SK-N-SH (cell line): Measurements from ENCODE around the gene EDRF1. TPM values are rescaled to one million over a fixed set of nuclear protein-coding genes. Genes with fewer than 3 reads are reported as not detected.

Source experiments
- CTCF ChIA-PET: fragments of 300-600, 350-600 bp; formaldehyde crosslinking; extraction: SDS; loops from one replicate; lab custom pipeline; 2021; lab: Yijun Ruan, JAX
- POLR2A ChIA-PET: fragments of 350-600 bp; sonication (Branson Sonifier 250); formaldehyde crosslinking; extraction: SDS; loops from one replicate; lab custom pipeline; 2020; ENCODE audit warnings: antibody characterized with exemption, inconsistent platforms; lab: Yijun Ruan, JAX
- DNase-seq: peaks from one replicate; pipeline ENCODE4 v3.0.0; 2012
- H2AFZ ChIP-seq: fragments of 200-600 bp; sonication (generic); 2 replicates; pipeline ENCODE4 v1.8.1; 2016; ENCODE audit warnings: antibody characterized with exemption, mild to moderate bottlenecking, low read depth
- H3F3A ChIP-seq: fragments of 200-600 bp; sonication (generic); replicated peaks from 2 replicates; pipeline ENCODE3; 2016; ENCODE audit warnings: antibody characterized with exemption, mild to moderate bottlenecking; ENCODE audit not compliant: insufficient read depth
- H3K27ac ChIP-seq, 2 experiments: fragments of 200-500 bp in 1 of 2; fragments of 200-600 bp in 1 of 2; sonication (Bioruptor generic) in 1 of 2; sonication (generic), shearing (Covaris generic) in 1 of 2; 2 replicates each; pipeline versions ENCODE4 v1.5.1 to v1.6.1; 2014 to 2016; ENCODE audit warnings: low read depth in 2 of 2, inconsistent platforms in 1 of 2, low read length in 1 of 2, mild to moderate bottlenecking in 1 of 2, mixed read lengths in 1 of 2
- H3K27me3 ChIP-seq: fragments of 200-600 bp; sonication (generic), shearing (Covaris generic); 2 replicates; pipeline ENCODE4 v1.6.1; 2016; ENCODE audit warnings: mixed run types; ENCODE audit not compliant: insufficient read depth
- H3K36me3 ChIP-seq, 2 experiments: fragments of 200-500 bp in 1 of 2; fragments of 200-600 bp in 1 of 2; sonication (Bioruptor generic) in 1 of 2; sonication (generic) in 1 of 2; replicated peaks in 1 of 2; 2 replicates each; pipeline versions ENCODE3 to v1.5.1; 2014 to 2016; ENCODE audit warnings: low read length in 1 of 2, mild to moderate bottlenecking in 1 of 2; ENCODE audit not compliant: insufficient read depth in 2 of 2, control insufficient read depth in 1 of 2
- H3K4me1 ChIP-seq, 2 experiments: fragments of 200-500 bp in 1 of 2; fragments of 200-600 bp in 1 of 2; sonication (Bioruptor generic) in 1 of 2; sonication (generic), shearing (Covaris generic) in 1 of 2; 2 replicates each; pipeline versions ENCODE4 v1.5.1 to v1.6.1; 2014 to 2016; ENCODE audit warnings: low read depth in 1 of 2, low read length in 1 of 2, mixed run types in 1 of 2; ENCODE audit not compliant: insufficient read depth in 2 of 2, control insufficient read depth in 1 of 2
- H3K4me2 ChIP-seq: fragments of 200-600 bp; sonication (generic), shearing (Covaris generic); 2 replicates; pipeline ENCODE4 v1.6.1; 2017; ENCODE audit warnings: mixed run types
- H3K4me3 ChIP-seq, 2 experiments: fragments of 200-500 bp in 1 of 2; fragments of 200-600 bp in 1 of 2; sonication (Bioruptor generic) in 1 of 2; sonication (generic), shearing (Covaris generic) in 1 of 2; 2 replicates each; pipeline versions ENCODE4 v1.5.1 to v1.8.1; 2014 to 2016; ENCODE audit warnings: low read depth in 2 of 2, inconsistent platforms in 1 of 2, low read length in 1 of 2, mild to moderate bottlenecking in 1 of 2, mixed read lengths in 1 of 2, moderate library complexity in 1 of 2
- H3K79me2 ChIP-seq: fragments of 200-600 bp; sonication (generic); 2 replicates; pipeline ENCODE4 v1.8.1; 2017; ENCODE audit warnings: mild to moderate bottlenecking; ENCODE audit not compliant: insufficient read depth
- H3K9ac ChIP-seq: fragments of 200-600 bp; sonication (generic); 2 replicates; pipeline ENCODE4 v1.6.1; 2017; ENCODE audit warnings: mixed run types
- H3K9me2 ChIP-seq: fragments of 200-600 bp; sonication (generic); 2 replicates; pipeline ENCODE4 v1.6.1; 2017; ENCODE audit warnings: mixed run types
- H3K9me3 ChIP-seq: fragments of 200-600 bp; sonication (generic); 2 replicates; pipeline ENCODE4 v1.6.1; 2017; ENCODE audit warnings: mixed run types, mild to moderate bottlenecking, moderate library complexity
- H4K20me1 ChIP-seq: fragments of 200-600 bp; sonication (generic); 2 replicates; pipeline ENCODE4 v1.6.1; 2017; ENCODE audit warnings: mild to moderate bottlenecking, mixed run types; ENCODE audit not compliant: insufficient read depth
- CHD2 ChIP-seq: fragments of 150-350 bp; IDR thresholded peaks from 2 replicates; pipeline ENCODE4 v1.6.1; 2018; ENCODE audit warnings: low read length; ENCODE audit not compliant: partially characterized antibody
- ELF1 ChIP-seq: IDR thresholded peaks from 2 replicates; pipeline ENCODE4 v1.4.0; 2012
- FOXJ3 ChIP-seq: sonication (generic); formaldehyde crosslinking; IDR thresholded peaks from 2 replicates; pipeline ENCODE4 v1.5.1; 2020; ENCODE audit warnings: mild to moderate bottlenecking, missing genetic modification reagents
- FOXM1 ChIP-seq: IDR thresholded peaks from 2 replicates; pipeline ENCODE4 v1.4.0; 2012; ENCODE audit warnings: low read depth, mild to moderate bottlenecking
- GABPA ChIP-seq: IDR thresholded peaks from 2 replicates; pipeline ENCODE4 v1.4.0; 2012; ENCODE audit warnings: low read depth, mild to moderate bottlenecking
- GATA2 ChIP-seq: sonication (generic); formaldehyde crosslinking; IDR thresholded peaks from 2 replicates; pipeline ENCODE4 v1.5.0; 2020; ENCODE audit warnings: mild to moderate bottlenecking, missing genetic modification reagents
- MXI1 ChIP-seq: IDR thresholded peaks from 2 replicates; pipeline ENCODE4 v1.6.1; 2012; ENCODE audit warnings: mild to moderate bottlenecking, low read depth, low read length, improper control_type of control experiment
- NRF1 ChIP-seq: IDR thresholded peaks from 2 replicates; pipeline ENCODE4 v1.6.1; 2012; ENCODE audit warnings: low read depth, mild to moderate bottlenecking, low read length
- POLR2AphosphoS5 ChIP-seq: IDR thresholded peaks from 2 replicates; pipeline ENCODE4 v1.6.1; 2012; ENCODE audit warnings: low read depth, low read length
- RAD21 ChIP-seq: IDR thresholded peaks from 2 replicates; pipeline ENCODE4 v1.6.1; 2012; ENCODE audit warnings: mild to moderate bottlenecking, low read length
- REST ChIP-seq: IDR thresholded peaks from 2 replicates; pipeline ENCODE4 v1.6.1; 2012; ENCODE audit warnings: mild to moderate bottlenecking, low read depth, low read length, moderate library complexity
- RFX5 ChIP-seq: IDR thresholded peaks from 2 replicates; pipeline ENCODE4 v1.6.1; 2012; ENCODE audit warnings: mild to moderate bottlenecking, improper control_type of control experiment, low read length
- RXRA ChIP-seq: IDR thresholded peaks from 2 replicates; pipeline ENCODE4 v1.4.0; 2012; ENCODE audit warnings: low read depth, mild to moderate bottlenecking, borderline replicate concordance
- SIN3A ChIP-seq: IDR thresholded peaks from 2 replicates; pipeline ENCODE4 v1.6.1; 2012; ENCODE audit warnings: low read depth, mild to moderate bottlenecking, low read length, moderate library complexity, borderline replicate concordance
- SMC3 ChIP-seq: IDR thresholded peaks from 2 replicates; pipeline ENCODE4 v1.6.1; 2012; ENCODE audit warnings: low read depth, low read length, improper control_type of control experiment
- TAF1 ChIP-seq: IDR thresholded peaks from 2 replicates; pipeline ENCODE4 v1.6.1; 2012; ENCODE audit warnings: low read depth, mild to moderate bottlenecking, low read length, moderate library complexity, borderline replicate concordance
- TCF12 ChIP-seq: IDR thresholded peaks from 2 replicates; pipeline ENCODE4 v1.4.0; 2012
- YY1 ChIP-seq: IDR thresholded peaks from 2 replicates; pipeline ENCODE4 v1.4.0; 2012; ENCODE audit warnings: low read depth, mild to moderate bottlenecking
- WGBS: methylation state at CpG from one replicate; pipeline ENCODE4 v1.1.6; 2017; ENCODE audit warnings: low lambda C conversion rate; 5-methylcytosine and 5-hydroxymethylcytosine counted together
- polyA plus RNA-seq, 3 experiments: library from polyadenylated mRNA; depleted of rRNA; stranded (reverse); fragments of >200 nt; gene quantifications; 2 replicates each; pipeline ENCODE4 v1.2.3, GENCODE V29; 2012
- TF ChIP-seq, protein P1 (sequence below): IDR thresholded peaks from 2 replicates; pipeline ENCODE4 v1.4.0; 2012; ENCODE audit warnings: low read depth
- TF ChIP-seq, protein P2 (sequence below): IDR thresholded peaks from 2 replicates; pipeline ENCODE4 v1.4.0; 2012; ENCODE audit warnings: low read depth, borderline replicate concordance
- TF ChIP-seq, protein P3 (sequence below): IDR thresholded peaks from 2 replicates; pipeline ENCODE4; 2012

Gene EDRF1
- polyA plus RNA-seq, 1 of the 3 experiments (the other 2 are of a cell fraction) = 19.2 TPM

DNA sequence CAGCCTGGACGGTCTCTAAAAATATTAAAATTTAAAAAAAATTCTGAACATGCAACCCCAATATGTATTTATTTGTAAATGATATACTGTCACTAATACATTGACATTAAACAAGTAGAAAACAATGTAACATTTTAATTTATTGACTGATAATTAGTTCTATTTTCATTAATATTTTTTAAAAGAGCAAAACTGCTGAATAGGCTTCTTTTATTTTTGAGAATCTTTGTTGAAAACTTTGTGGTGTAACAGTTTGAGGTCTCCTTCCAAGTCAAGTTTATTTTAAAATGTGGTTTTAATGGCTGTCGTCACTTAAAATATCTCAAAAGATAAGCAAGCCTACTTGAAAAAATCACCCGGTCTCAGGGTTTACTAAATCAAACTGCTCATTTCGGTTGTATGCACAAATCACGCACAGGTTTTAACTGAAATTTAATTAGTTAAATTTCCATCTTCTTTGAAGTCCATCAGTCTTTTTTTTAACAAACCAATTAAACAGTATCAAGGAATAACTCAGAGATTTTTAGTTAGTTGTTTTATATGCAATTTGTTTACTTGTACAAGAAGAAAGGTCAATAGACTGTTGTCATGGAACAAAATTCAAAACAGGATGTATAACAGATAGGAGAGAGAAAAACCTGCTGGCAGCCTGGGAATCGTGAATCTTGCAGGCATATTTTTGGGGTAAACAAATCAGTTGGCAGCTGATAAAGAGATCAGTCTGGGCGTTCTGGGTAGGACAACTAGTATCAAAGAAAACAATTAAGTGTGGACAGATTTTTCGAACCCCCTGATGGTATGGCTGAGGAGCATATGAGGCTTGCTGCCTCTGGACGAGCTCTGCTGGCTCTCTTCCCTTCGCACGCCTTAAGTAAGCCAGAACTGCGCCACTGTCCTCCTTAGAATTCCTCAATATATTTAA is 9.7 kb upstream of the EDRF1 start:
- H3K79me2 ChIP-seq = no peaks in the 10 kb centered on the region
- no peaks in the 10 kb centered on the region for H3K36me3 ChIP-seq
- H3K4me3 ChIP-seq = no peak overlapping the region
- H2AFZ ChIP-seq = no peak overlapping the region
- ChIA-PET POLR2A (no interaction called here), CTCF (interaction anchor here (0.7 kb wide), 1 partner anchor 14 kb away, joined by 3 read pairs; no protein-coding TSS in a partner anchor)
- no peak overlapping the region for H3K9ac ChIP-seq
- H4K20me1 ChIP-seq = no peaks in the 10 kb centered on the region
- no peaks in the 10 kb centered on the region for H3F3A ChIP-seq
- H3K9me3 ChIP-seq = no peaks in the 10 kb centered on the region
- no peaks in the 10 kb centered on the region for H3K27me3 ChIP-seq
- 73% methylated on average over 12 of the region's 12 CpGs for WGBS
- no peak overlapping the region for H3K27ac ChIP-seq
- H3K9me2 ChIP-seq = no peaks in the 10 kb centered on the region
- no peak for TF ChIP-seq POLR2AphosphoS5
- TF ChIP-seq, protein P1, sequence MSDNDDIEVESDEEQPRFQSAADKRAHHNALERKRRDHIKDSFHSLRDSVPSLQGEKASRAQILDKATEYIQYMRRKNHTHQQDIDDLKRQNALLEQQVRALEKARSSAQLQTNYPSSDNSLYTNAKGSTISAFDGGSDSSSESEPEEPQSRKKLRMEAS = no peak
- no peak for TF ChIP-seq RAD21
- no peak for TF ChIP-seq FOXM1
- no peak for TF ChIP-seq FOXJ3 (CRISPR knock-in tag)
- DNase-seq = no peak
- H3K4me1 ChIP-seq = peaks cover 0 to 2% of the 10 kb centered on the region in 2 experiments; a peak in 1 of 4 replicates
- H3K4me2 ChIP-seq = no peak overlapping the region

DNA sequence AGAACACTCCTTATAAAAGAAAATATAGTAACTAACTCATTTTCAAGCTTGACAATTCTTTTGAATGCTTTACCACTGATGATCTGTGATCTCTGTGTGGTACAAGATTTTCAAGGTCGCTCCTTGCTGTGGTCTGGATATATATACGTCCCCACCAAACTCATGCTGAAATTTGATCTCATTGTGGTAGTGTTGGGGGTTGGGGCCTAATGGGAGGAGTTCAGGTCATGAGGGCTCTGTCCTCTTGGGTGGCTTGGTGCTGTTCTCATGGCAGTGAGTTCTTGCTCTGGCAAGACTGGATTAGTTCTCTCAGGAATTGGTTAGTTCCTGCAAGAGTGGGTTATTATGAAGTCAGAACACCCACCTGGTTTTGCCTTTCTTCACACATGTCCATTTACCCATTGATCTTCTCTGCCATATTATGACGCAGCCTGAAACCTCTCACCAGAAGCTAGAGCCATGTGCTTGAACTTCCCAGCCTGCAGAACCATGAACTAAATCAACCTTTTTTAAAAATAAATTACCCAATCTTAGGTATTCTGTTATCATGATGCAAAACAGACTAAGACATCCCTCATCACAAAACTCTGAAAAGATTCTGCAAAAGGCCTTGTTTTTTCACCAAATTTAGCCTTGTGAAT is 8.3 kb upstream of the EDRF1 start:
- peaks cover 0 to 2% of the 10 kb centered on the region in 2 experiments; a peak in 1 of 4 replicates for H3K4me1 ChIP-seq
- ChIA-PET CTCF (interaction anchor here (3.7 kb wide), 1 partner anchor 11 kb away, joined by 12 read pairs; no protein-coding TSS in a partner anchor), POLR2A (no interaction called here)
- no peaks in the 10 kb centered on the region for H3K9me2 ChIP-seq
- no peak overlapping the region for H3K27ac ChIP-seq
- no peaks in the 10 kb centered on the region for H3K9me3 ChIP-seq
- no peaks in the 10 kb centered on the region for H3K27me3 ChIP-seq
- TF ChIP-seq, protein P2, sequence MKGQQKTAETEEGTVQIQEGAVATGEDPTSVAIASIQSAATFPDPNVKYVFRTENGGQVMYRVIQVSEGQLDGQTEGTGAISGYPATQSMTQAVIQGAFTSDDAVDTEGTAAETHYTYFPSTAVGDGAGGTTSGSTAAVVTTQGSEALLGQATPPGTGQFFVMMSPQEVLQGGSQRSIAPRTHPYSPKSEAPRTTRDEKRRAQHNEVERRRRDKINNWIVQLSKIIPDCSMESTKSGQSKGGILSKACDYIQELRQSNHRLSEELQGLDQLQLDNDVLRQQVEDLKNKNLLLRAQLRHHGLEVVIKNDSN = no peak
- TF ChIP-seq RXRA = no peak
- no peak for TF ChIP-seq NRF1
- TF ChIP-seq YY1 = no peak
- no peak for TF ChIP-seq MXI1
- no peak for TF ChIP-seq FOXJ3 (CRISPR knock-in tag)
- no peak for TF ChIP-seq GATA2
- no peak for TF ChIP-seq POLR2AphosphoS5
- no peak for TF ChIP-seq ELF1
- TF ChIP-seq, protein P3, sequence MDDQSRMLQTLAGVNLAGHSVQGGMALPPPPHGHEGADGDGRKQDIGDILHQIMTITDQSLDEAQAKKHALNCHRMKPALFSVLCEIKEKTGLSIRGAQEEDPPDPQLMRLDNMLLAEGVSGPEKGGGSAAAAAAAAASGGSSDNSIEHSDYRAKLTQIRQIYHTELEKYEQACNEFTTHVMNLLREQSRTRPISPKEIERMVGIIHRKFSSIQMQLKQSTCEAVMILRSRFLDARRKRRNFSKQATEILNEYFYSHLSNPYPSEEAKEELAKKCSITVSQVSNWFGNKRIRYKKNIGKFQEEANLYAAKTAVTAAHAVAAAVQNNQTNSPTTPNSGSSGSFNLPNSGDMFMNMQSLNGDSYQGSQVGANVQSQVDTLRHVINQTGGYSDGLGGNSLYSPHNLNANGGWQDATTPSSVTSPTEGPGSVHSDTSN = no peak
- no peak for TF ChIP-seq REST
- TF ChIP-seq TCF12 = no peak
- TF ChIP-seq, protein P1 = no peak
- TF ChIP-seq RFX5 = no peak
- TF ChIP-seq SMC3 = no peak
- no peak for TF ChIP-seq SIN3A
- TF ChIP-seq GABPA = no peak
- TF ChIP-seq CHD2 = no peak
- no peak for TF ChIP-seq TAF1
- H3K4me3 ChIP-seq = no peak overlapping the region
- no peaks in the 10 kb centered on the region for H3K79me2 ChIP-seq
- H4K20me1 ChIP-seq = no peaks in the 10 kb centered on the region
- no peaks in the 10 kb centered on the region for H3F3A ChIP-seq
- H3K4me2 ChIP-seq = no peak overlapping the region
- DNase-seq = no peak
- H3K9ac ChIP-seq = no peak overlapping the region
- H2AFZ ChIP-seq = no peak overlapping the region
- WGBS = 69% methylated on average over 3 of the region's 3 CpGs
- no peaks in the 10 kb centered on the region for H3K36me3 ChIP-seq
